Activated CD8-positive, alpha-beta T cell treated with anti-CD3 and anti-CD28 coated beads, Interleukin-2, amount 10 ng/mL, durations not matched to agents 7 days and 5 days (primary cell): ENCODE measurements around the gene SATB2. TPM values are rescaled to one million over a fixed set of nuclear protein-coding genes. Genes with fewer than 3 reads are reported as not detected.

Source experiments
- ATAC-seq: fragments of 150-1000 bp; cut with Tn5 transposase; one replicate; pipeline ENCODE4 v1.10.0; 2021; ENCODE audit warnings: moderate library complexity
- CTCF ChIA-PET: fragments of 350-600 bp; sonication (Branson Sonifier 250); formaldehyde crosslinking; loops from one replicate; lab custom pipeline; 2021; ENCODE audit warnings: antibody characterized with exemption; lab: Charles Lee
- POLR2A ChIA-PET: fragments of 350-600 bp; sonication (Branson Sonifier 250); formaldehyde crosslinking; loops from one replicate; lab custom pipeline; 2021; ENCODE audit warnings: antibody characterized with exemption; lab: Charles Lee
- DNase-seq: peaks from one replicate; pipeline ENCODE4 v3.0.0-alpha.2; 2020
- H3K27ac Mint-ChIP-seq: one replicate; pipeline ENCODE4 v1.8.0; 2021; ENCODE audit warnings: mild to moderate bottlenecking, mixed read lengths
- H3K27me3 Mint-ChIP-seq: one replicate; pipeline ENCODE4 v1.8.0; 2021; ENCODE audit warnings: low read depth, mixed read lengths
- H3K36me3 Mint-ChIP-seq: one replicate; pipeline ENCODE4 v1.8.0; 2021; ENCODE audit warnings: low read depth, mixed read lengths
- H3K4me1 Mint-ChIP-seq: one replicate; pipeline ENCODE4 v1.8.0; 2021; ENCODE audit warnings: low read depth, mixed read lengths
- H3K4me3 Mint-ChIP-seq: one replicate; pipeline ENCODE4 v1.8.0; 2021; ENCODE audit warnings: mild to moderate bottlenecking, mixed read lengths
- H3K9me3 Mint-ChIP-seq: one replicate; pipeline ENCODE4 v1.8.0; 2022; ENCODE audit warnings: mixed read lengths; ENCODE audit not compliant: insufficient read depth
- total RNA-seq, 2 experiments: library from RNA; stranded (reverse); gene quantifications; one replicate each; pipeline ENCODE4 v1.2.3, GENCODE V29; 2021

The SATB2 gene
- total RNA-seq, 2 experiments from 2014 or later, result not detected

- Mint-ChIP-seq H3K27ac (no peak overlapping the region), H3K9me3 (no peaks in the 10 kb centered on the region), H3K4me1 (no peaks in the 10 kb centered on the region), H3K36me3 (no peaks in the 10 kb centered on the region), H3K27me3 (peaks cover 16% of the 10 kb centered on the region), H3K4me3 (no peak overlapping the region)
- DNase-seq (no peak), ATAC-seq (no peak)
- ChIA-PET POLR2A (no interaction called here), CTCF (no interaction called here)
Measured at GRCh38 chr2:199378948-199379650, 78.6 kb downstream of the SATB2 start.

- no peaks in the 10 kb centered on the region for H3K4me1 Mint-ChIP-seq
- H3K36me3 Mint-ChIP-seq, result no peaks in the 10 kb centered on the region
- ATAC-seq (no peak), DNase-seq (no peak)
- H3K27me3 Mint-ChIP-seq, result peaks cover 2% of the 10 kb centered on the region
- POLR2A ChIA-PET, result no interaction called here
- CTCF ChIA-PET, result no interaction called here
- no peak overlapping the region for H3K27ac Mint-ChIP-seq
- no peaks in the 10 kb centered on the region for H3K9me3 Mint-ChIP-seq
- no peak overlapping the region for H3K4me3 Mint-ChIP-seq
Measured at GRCh38 chr2:199370150-199370780, 87.5 kb downstream of the SATB2 start.

- DNase-seq, result no peak
- Mint-ChIP-seq H3K4me1 (no peaks in the 10 kb centered on the region), H3K36me3 (no peaks in the 10 kb centered on the region), H3K9me3 (no peaks in the 10 kb centered on the region), H3K27ac (no peak overlapping the region), H3K4me3 (no peak overlapping the region), H3K27me3 (peaks cover 2% of the 10 kb centered on the region)
- ATAC-seq, result no peak
- ChIA-PET POLR2A (no interaction called here), CTCF (no interaction called here)
Measured at GRCh38 chr2:199366406-199366805, 91.3 kb downstream of the SATB2 start.

- POLR2A ChIA-PET, result no interaction called here
- no peak overlapping the region for H3K4me3 Mint-ChIP-seq
Measured at GRCh38 chr2:199364153-199364552, 93.6 kb downstream of the SATB2 start.

GRCh38 chr2:199356412-199356811, 101.3 kb downstream of the SATB2 start:
- ChIA-PET CTCF (no interaction called here), POLR2A (no interaction called here)
- no peaks in the 10 kb centered on the region for H3K4me1 Mint-ChIP-seq
- H3K4me3 Mint-ChIP-seq, result no peak overlapping the region
- H3K27me3 Mint-ChIP-seq, result no peaks in the 10 kb centered on the region
- H3K27ac Mint-ChIP-seq, result no peak overlapping the region
- ATAC-seq (no peak), DNase-seq (no peak)
- no peaks in the 10 kb centered on the region for H3K36me3 Mint-ChIP-seq
- H3K9me3 Mint-ChIP-seq, result no peaks in the 10 kb centered on the region

More at GRCh38 chr2:199364153-199364552, 93.6 kb downstream of the SATB2 start:
- H3K9me3 Mint-ChIP-seq, result no peaks in the 10 kb centered on the region
- H3K27me3 Mint-ChIP-seq, result peaks cover 2% of the 10 kb centered on the region
- no peak overlapping the region for H3K27ac Mint-ChIP-seq
- no peak for ATAC-seq
- no peaks in the 10 kb centered on the region for H3K36me3 Mint-ChIP-seq
- no peaks in the 10 kb centered on the region for H3K4me1 Mint-ChIP-seq
- CTCF ChIA-PET, result no interaction called here
- no peak for DNase-seq

DNA sequence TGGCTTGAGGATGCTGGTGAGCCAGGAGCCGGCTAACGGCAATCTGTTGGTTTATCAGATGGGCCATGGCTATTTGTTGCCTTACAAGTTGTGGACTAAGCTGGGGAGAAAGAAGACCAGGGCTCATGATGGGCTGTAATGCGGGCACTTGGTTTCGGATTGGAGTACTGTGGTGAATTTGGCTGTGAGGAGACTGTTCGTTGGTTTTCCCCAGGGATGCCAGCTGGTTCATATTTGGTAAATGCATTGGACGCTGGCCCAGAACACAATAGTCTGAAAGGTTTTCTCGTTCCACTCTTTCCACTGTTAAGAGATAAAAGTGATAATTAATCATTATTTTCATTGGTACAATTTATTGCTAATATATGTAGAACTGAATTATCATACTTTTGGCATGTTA, 108.9 kb downstream of the SATB2 start:
- H3K27me3 Mint-ChIP-seq, result no peaks in the 10 kb centered on the region
- no peak overlapping the region for H3K27ac Mint-ChIP-seq
- POLR2A ChIA-PET, result no interaction called here
- no peaks in the 10 kb centered on the region for H3K4me1 Mint-ChIP-seq
- H3K4me3 Mint-ChIP-seq, result no peak overlapping the region
- CTCF ChIA-PET, result no interaction called here
- ATAC-seq (no peak), DNase-seq (no peak)
- H3K9me3 Mint-ChIP-seq, result no peaks in the 10 kb centered on the region
- H3K36me3 Mint-ChIP-seq, result no peaks in the 10 kb centered on the region

DNA sequence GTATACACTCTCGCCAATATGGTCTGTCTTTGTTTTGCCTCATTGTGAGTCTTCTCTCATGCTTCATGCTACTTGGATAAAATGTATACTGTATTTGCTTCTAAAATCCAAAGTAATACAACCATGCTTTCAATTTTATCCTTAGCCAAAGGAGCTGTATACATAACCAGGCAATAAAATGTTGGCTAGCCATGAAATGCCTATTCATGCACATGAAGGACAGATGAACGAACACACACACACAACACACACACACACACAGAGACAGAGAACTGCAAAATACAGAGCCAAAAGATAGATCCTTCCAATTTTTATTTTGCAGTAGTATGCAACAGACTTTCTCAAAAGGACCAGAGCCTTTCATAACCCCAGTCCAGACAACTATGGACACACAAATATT, 113.7 kb downstream of the SATB2 start:
- H3K4me3 Mint-ChIP-seq, result no peak overlapping the region
- H3K27me3 Mint-ChIP-seq, result no peaks in the 10 kb centered on the region
- CTCF ChIA-PET, result no interaction called here
- no peaks in the 10 kb centered on the region for H3K9me3 Mint-ChIP-seq
- no peak overlapping the region for H3K27ac Mint-ChIP-seq
- no peaks in the 10 kb centered on the region for H3K36me3 Mint-ChIP-seq
- DNase-seq (no peak), ATAC-seq (no peak)
- POLR2A ChIA-PET, result no interaction called here
- no peaks in the 10 kb centered on the region for H3K4me1 Mint-ChIP-seq

GRCh38 chr2:199342334-199342733, 115.4 kb downstream of the SATB2 start:
- no peaks in the 10 kb centered on the region for H3K36me3 Mint-ChIP-seq
- no peaks in the 10 kb centered on the region for H3K27me3 Mint-ChIP-seq
- no peak overlapping the region for H3K27ac Mint-ChIP-seq
- no peaks in the 10 kb centered on the region for H3K4me1 Mint-ChIP-seq
- H3K9me3 Mint-ChIP-seq, result no peaks in the 10 kb centered on the region
- CTCF ChIA-PET, result no interaction called here
- DNase-seq (no peak), ATAC-seq (no peak)
- POLR2A ChIA-PET, result no interaction called here
- H3K4me3 Mint-ChIP-seq, result no peak overlapping the region

GRCh38 chr2:199341123-199341522, 116.6 kb downstream of the SATB2 start:
- Mint-ChIP-seq H3K27ac (no peak overlapping the region), H3K36me3 (no peaks in the 10 kb centered on the region), H3K4me1 (no peaks in the 10 kb centered on the region), H3K27me3 (no peaks in the 10 kb centered on the region), H3K4me3 (no peak overlapping the region), H3K9me3 (no peaks in the 10 kb centered on the region)
- no peak for ATAC-seq
- no peak for DNase-seq
- ChIA-PET CTCF (no interaction called here), POLR2A (no interaction called here)

GRCh38 chr2:199339891-199340605, 117.7 kb downstream of the SATB2 start:
- no peaks in the 10 kb centered on the region for H3K9me3 Mint-ChIP-seq
- POLR2A ChIA-PET, result no interaction called here
- H3K4me1 Mint-ChIP-seq, result no peaks in the 10 kb centered on the region
- no peak for ATAC-seq
- CTCF ChIA-PET, result no interaction called here
- no peak overlapping the region for H3K27ac Mint-ChIP-seq
- no peak overlapping the region for H3K4me3 Mint-ChIP-seq
- no peaks in the 10 kb centered on the region for H3K36me3 Mint-ChIP-seq
- DNase-seq, result no peak
- no peaks in the 10 kb centered on the region for H3K27me3 Mint-ChIP-seq

DNA sequence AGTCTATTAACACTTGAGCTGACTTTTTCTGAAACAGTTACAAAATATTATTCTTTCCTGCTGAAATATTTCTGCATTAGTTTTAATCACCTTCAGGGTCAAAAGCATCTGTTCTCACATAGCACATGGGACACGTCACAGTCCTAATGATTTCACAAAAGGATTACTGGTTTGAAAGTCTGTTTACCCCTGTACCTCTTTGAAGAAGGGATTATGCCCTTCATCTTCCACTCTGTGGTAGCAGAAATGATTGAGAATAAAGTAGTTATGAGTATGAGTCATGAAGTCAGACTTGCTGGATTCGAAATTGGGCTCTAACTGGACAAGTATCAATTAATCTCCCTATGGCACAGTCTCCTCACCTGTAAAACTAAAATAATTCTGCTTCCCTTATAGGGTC, 121.2 kb downstream of the SATB2 start:
- POLR2A ChIA-PET, result no interaction called here
- Mint-ChIP-seq H3K4me3 (no peak overlapping the region), H3K4me1 (no peaks in the 10 kb centered on the region), H3K9me3 (no peaks in the 10 kb centered on the region), H3K36me3 (no peaks in the 10 kb centered on the region), H3K27me3 (no peaks in the 10 kb centered on the region), H3K27ac (no peak overlapping the region)
- CTCF ChIA-PET, result no interaction called here
- ATAC-seq, result no peak
- DNase-seq, result no peak

DNA sequence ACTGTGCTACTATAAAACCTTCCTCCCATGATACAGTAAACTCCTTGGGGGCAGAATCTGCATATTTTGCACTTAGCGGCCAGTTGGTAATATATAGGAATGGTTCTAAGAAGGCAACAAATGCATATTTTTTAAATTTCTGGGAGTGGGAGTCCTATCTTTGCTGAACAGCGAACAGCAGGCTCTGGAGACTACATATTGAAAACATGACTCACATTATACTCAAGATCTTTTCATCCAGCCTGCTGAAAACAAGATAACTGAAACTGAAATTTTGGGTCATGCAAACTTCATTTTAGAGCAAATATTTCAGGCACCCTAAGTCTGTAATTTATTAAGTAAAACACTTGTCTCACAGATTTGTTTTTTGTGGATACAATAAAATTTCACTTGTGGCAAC, 122.2 kb downstream of the SATB2 start:
- DNase-seq (no peak), ATAC-seq (no peak)
- H3K36me3 Mint-ChIP-seq, result no peaks in the 10 kb centered on the region
- ChIA-PET CTCF (no interaction called here), POLR2A (no interaction called here)
- H3K4me3 Mint-ChIP-seq, result no peak overlapping the region
- no peaks in the 10 kb centered on the region for H3K27me3 Mint-ChIP-seq
- H3K27ac Mint-ChIP-seq, result no peak overlapping the region
- H3K9me3 Mint-ChIP-seq, result no peaks in the 10 kb centered on the region
- H3K4me1 Mint-ChIP-seq, result no peaks in the 10 kb centered on the region
